Right hindlimb (tissue), 1 donor: ENCODE data around the gene ZDHHC8.

Experiments used
- DNase-seq: peaks from one replicate; pipeline ENCODE4 v3.0.0-alpha.2; 2018

The ZDHHC8 gene

DNA sequence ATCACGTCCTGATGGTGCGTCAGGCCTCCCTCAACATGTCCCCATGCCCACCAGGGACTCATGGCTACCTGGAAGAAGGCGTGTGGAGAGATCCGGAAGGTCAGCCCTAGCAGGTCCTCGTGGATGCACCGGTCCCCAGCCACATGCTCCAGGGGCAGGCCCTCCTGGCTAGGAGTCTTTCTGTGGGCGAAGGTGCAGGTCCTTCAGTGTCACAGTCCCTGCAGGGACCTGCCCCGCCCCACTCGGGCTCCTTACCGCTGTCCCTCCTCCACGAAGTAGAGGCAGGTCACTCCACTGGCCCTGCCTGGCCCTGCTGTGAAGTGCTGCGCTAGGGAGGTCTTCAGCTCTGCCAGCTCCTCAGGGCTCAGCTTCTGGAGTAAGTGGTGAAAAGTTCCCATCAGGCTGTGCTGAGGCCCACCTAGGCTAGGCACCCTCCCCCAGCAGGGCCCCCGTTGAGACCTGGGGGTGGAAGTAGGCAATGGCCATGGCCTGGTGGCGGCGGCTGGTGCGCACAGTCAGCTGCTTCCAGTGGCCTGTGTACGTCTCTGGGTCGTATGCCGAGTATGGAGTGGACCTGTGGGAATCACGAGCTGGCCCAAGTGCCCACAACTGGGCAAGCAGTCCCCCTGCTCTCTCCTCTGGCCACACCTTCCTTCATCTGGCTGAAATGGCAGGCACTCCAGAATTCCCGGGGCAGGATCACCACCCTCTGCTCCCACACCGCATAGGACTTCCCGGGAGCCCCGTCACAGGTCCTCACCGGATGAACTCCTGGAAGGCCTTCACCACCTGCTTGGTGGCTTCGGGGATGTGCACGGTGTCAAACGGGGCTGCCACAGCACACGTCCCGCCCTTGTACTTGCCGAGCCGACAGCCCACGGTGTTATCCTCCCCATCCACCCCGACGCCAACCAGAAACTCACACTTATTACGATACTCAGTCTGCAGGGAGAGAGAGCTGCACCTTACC is 16.8 kb upstream of the ZDHHC8 start:
- no peak for DNase-seq

- DNase-seq = no peak
Observed at GRCh38 chr22:20115691-20116375, 15.8 kb upstream of the ZDHHC8 start, which contains the start of gene RANBP1. TSS of gene RANBP1 (plus strand) at chr22:20116104. CDS start at chr22:20116185, 81 bp downstream.

DNA sequence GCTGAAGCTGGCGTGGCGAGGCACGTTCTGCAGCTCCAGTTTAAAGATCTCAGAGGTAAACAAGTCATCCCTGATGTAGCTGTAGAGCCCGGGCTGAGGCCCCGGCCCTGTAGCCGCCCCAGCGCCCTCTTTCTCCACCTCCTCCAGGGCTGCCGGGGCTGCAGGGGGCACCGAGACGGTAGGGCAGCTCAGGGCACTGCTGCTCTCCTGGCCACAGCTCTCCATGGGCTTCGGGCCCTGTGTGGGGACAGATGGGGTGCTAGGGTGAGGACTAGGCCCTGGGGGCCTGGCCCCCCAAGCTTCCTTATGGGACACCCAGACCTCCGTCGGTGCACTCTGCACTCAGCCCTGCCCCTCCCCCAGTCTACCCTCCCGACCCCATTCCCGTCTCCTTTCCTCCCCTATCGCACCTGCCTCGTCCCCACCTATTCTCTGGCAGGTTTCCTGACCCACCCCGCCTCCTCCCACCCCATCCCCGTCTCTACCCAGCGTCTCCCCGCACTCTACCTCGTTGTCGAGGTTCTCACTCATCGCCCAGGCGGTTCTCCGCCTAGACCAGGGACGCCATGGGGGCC is 15.1 kb upstream of the ZDHHC8 start:
- DNase-seq = no peak

DNA sequence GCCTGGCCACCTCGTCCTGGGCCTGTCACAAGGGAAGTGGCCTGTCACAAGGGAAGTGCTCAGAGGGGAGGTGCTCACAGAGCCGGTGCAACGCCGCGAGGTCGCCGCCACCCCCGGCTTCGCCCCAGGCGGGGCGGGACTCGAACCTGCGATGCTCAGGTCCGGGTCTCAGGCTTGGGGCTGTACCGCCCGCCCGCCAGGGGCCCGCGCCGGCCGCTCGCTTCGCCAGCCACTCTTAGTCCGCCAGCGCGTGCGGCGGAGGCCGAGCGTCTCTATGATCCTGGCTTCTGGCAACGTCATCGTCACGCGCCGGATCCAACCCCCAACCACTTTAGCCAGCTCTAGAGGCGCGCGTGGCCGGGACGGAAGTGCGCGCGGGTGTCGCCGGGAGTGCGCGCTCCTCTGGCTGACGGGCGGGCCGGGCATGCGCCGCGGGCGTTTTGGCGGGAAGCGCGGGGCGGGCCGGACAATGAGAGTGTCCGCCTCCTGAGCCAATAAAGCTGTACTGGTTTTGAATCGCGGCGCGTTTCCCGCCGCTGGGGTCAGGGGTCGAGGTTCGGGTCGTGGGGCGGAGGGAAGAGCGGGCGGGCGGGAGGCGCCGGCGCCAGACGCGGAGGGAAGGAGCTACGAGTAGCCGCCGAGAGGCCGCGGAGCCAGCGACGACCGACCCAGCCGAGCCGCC is 14.5 kb upstream of the ZDHHC8 start, which contains the start of gene TRMT2A:
TSS of gene TRMT2A (minus strand) at position 276 of the 682 bp plus-strand sequence. CDS start 320 bp downstream, outside the sequence.
- peak; percentile 99 for DNase-seq

- no peak for DNase-seq
Observed at GRCh38 chr22:20117633-20118299, 13.8 kb upstream of the ZDHHC8 start.

DNA sequence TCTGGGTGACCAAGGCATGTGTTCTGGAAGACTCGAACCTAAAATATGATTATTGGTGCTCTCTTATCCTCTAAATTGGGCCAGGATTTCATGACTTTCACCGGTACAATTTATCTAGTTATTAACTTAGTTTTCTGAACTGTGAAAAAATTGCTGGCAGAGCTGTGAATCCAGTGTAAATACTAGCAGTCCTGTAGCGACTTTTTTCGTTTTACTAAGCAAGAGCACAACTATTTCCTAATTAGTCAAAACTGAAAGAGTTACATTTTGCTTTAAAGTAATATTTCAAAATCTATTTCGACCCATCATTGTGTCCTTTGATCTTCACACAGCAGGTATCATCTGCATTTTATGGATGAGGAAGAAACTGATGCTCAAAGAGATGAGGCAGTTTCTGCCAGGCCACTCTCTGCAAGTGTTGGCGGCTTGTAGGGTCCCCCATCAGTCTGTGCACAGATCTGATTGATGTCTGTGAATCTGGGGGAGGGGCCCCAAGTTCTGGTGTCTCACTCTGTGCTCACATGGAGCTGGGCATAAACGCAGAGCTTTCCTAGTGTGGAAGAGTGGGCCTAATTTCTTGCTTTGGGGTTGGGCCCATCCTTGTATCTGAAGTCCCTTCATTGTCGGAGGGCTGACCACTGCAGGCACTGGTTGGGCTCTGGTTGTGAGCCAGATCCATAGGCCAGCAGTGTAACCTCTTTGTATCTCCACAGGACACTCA is 13.1 kb upstream of the ZDHHC8 start:
- DNase-seq = no peak

GRCh38 chr22:20121856-20122415 is 9.7 kb upstream of the ZDHHC8 start:
- no peak for DNase-seq

DNA sequence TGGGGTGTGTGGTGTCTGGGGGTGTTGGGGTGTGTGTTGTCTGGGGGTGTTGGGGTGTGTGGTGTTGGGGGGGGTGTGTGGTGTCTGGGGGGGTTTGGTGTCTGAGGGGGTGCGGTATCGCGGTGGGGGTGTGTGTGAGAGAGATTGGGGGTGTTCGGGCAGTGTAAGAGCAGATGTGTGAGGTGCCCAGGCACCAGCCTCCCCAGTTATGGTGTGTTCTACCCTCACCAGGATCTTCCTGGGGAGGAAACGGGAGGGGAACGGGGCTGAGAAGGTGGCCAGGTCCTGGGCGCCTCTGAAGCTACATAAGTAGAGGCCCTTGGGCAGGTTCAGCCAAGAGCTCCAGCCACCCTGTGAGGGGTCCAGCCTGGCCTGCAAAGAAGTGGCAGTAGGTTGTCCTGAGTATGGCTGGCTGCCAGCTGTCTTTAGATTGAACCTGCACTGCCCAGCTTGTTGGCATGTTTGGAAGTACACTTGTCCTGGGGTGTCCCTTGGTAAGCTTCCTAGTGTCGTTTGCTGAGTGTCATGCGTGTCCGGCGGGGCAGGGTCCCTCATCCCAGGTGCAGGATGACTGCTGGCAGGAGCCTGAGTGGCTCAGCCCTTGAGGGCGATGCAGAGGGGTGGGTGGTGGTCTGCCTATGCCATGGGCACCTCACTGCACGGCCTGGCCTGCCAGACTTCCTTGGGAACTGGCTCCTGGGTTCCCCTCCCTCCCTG is 8.1 kb upstream of the ZDHHC8 start:
- no peak for DNase-seq

DNA sequence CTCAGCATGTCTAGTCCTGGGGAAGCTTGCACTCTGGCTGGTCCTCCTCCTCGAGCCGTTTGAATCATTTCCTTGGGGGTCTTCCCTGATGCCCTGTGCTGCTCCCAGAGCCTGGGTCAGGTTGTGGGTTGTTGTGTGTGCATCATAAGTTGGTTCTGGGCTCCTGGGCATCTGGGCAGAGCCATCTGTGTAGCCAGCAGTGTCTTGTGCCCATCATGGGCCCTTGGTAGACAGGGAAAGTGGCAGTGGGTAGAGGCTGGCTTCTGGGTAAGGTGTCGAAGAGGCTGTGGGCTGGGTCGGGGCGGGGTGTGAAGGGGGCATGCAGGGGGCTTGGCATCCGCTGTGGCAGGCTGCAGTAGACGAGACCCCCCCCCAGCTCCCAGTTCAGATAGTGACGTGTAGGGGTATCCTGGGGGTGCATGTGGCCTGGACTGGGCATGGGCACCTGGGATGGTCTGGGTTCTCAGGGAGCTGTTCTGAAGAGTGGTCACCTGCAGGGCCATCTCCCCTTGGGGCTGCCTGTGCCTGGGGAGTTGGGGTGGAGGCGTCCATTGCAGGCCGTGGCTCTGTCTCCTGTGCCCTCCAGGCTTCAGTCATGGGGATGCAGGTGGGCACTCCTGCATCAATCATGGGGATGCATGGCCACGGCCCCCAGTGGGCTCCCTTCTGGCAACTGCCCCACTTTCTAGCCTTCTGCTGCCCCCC is 7.4 kb upstream of the ZDHHC8 start:
- DNase-seq = no peak

- no peak for DNase-seq
Observed at GRCh38 chr22:20125201-20126174, 6.1 kb upstream of the ZDHHC8 start.

GRCh38 chr22:20126284-20127029 is 5.1 kb upstream of the ZDHHC8 start:
- no peak for DNase-seq

DNA sequence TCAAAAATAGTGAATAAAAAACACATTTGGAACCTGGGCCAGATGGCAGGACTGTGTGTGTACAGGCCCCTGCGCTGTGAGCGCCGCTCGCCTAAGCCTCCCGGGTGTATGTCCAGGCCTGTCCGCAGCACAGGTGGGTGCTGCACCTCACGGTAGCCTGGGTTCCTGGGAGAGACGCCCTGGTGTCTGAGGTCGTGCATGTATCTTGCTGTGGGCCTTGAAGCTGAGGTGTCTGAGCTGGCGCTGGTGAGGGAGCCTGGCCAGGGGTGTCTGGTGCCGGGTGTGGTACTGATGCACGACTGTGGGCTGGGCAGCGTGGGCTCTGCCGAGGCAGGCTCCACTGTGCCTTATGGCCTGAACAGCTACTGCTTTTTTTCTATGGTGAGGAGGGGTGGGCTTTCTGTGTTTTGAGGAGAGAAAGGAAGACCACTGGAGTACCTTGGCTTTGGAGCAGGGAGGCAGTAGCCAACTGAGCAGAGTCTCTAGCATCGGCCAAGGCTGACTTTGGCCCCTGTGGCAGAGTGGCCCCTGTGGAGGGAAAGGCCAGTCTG is 4.2 kb upstream of the ZDHHC8 start:
- no peak for DNase-seq

- no peak for DNase-seq
Observed at GRCh38 chr22:20127869-20128618, 3.6 kb upstream of the ZDHHC8 start.

DNA sequence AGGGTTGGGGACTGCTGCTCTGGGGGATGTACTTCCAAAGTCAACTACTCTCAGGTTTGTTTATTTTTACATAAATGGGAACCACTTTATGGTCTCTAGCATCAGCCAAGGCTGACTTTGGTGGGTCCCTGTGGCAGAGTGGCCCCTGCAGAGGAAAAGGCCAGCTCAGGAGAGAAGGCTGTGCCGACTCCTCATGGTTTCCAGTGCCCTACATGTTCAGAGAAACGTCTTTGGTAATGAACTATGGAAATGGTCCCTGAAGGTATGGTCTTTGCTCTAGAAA is 3.0 kb upstream of the ZDHHC8 start:
- no peak for DNase-seq

DNA sequence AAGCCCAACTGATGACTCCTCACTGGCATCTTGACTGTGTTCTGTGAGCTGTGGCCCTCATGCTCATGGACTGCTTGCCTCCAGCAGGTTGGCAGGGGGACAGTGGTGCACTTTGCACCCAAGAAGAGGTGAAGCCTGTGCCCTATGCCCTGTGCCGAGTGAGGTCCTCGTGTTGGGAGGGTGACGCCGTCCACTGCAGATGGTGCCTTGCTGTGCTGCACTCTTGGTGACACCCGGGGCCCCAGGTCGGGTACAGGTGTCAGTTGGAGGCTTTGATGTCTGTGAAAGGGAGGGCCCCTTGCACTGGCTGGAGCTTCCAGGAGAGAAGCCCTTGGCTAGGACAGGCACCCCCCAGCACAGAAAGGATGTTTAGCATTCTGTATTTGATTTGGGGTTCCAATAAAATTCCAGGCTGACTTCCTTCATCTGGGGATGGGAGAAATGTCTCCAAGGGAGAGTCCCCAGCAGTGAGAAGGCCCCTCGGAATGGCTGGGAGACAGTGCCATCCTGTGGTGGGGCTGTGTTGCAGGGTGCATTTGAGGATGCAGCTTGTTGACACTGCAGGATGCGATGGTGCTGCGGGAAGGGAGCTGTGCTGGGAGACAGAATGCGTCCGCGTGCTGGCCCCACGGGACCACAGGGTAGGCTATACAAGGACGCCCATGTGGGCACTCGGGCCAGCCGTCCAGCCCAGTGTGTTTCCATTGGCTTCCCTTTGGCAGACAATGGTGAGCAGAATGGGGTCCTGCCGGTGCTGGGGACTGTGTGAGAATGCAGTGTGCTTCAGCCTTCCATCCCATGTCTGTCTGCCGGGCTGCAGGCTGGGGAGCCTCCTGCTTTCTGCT is 2.5 kb upstream of the ZDHHC8 start:
- no peak for DNase-seq

GRCh38 chr22:20129747-20130014 is 1.9 kb upstream of the ZDHHC8 start:
- no peak for DNase-seq
